UCSD-AML1 (cell line): ENCODE results near the gene SEZ6.
"Not testable (repeated sequence)": the region's sequence is repeated elsewhere in the genome, so short reads cannot be mapped to it uniquely, and the experiment has no call there.

ENCODE experiments used
- DNase-seq: peaks from one replicate; lab custom pipeline; 2025; ENCODE audit not compliant: unreplicated experiment; lab: John Stamatoyannopoulos, UW

Gene SEZ6

GRCh38 chr17:28941251-28941650 is 64.6 kb downstream of the SEZ6 start:
- no peak for DNase-seq

- no peak for DNase-seq
These were observed 65.2 kb downstream of the SEZ6 start for GRCh38 chr17:28940675-28941074.

- no peak for DNase-seq
These were observed 65.7 kb downstream of the SEZ6 start for GRCh38 chr17:28940142-28940541.

- no peak for DNase-seq
These were observed 67.3 kb downstream of the SEZ6 start for GRCh38 chr17:28938552-28938951.

GRCh38 chr17:28937044-28937729 is 68.6 kb downstream of the SEZ6 start:
- no peak for DNase-seq

- no peak for DNase-seq
These were observed 69.9 kb downstream of the SEZ6 start for GRCh38 chr17:28935744-28936460.

GRCh38 chr17:28934508-28934907 is 71.3 kb downstream of the SEZ6 start:
- DNase-seq = not testable (repeated sequence)

- DNase-seq = no peak
These were observed 76.0 kb downstream of the SEZ6 start for GRCh38 chr17:28929787-28930186.

GRCh38 chr17:28928061-28928460 is 77.8 kb downstream of the SEZ6 start:
- DNase-seq = no peak

GRCh38 chr17:28926786-28927185 is 79.0 kb downstream of the SEZ6 start:
- no peak for DNase-seq

GRCh38 chr17:28926366-28926765 is 79.5 kb downstream of the SEZ6 start:
- DNase-seq = no peak

- DNase-seq = no peak
These were observed 79.9 kb downstream of the SEZ6 start for GRCh38 chr17:28925912-28926365.

- no peak for DNase-seq
These were observed 85.6 kb downstream of the SEZ6 start for GRCh38 chr17:28920201-28920600.

- no peak for DNase-seq
These were observed 87.5 kb downstream of the SEZ6 start for GRCh38 chr17:28918295-28918694.

- DNase-seq = no peak
These were observed 88.4 kb downstream of the SEZ6 start for GRCh38 chr17:28917465-28917864.

GRCh38 chr17:28917029-28917428 is 88.8 kb downstream of the SEZ6 start:
- DNase-seq = no peak

- no peak for DNase-seq
These were observed 89.4 kb downstream of the SEZ6 start for GRCh38 chr17:28916302-28916934.

GRCh38 chr17:28912938-28913333 is 92.9 kb downstream of the SEZ6 start:
- no peak for DNase-seq

- peak; percentile 24 for DNase-seq
These were observed 93.4 kb downstream of the SEZ6 start for GRCh38 chr17:28912281-28912937.

GRCh38 chr17:28911411-28912045 is 94.3 kb downstream of the SEZ6 start:
- no peak for DNase-seq

- no peak for DNase-seq
These were observed 95.3 kb downstream of the SEZ6 start for GRCh38 chr17:28910534-28910933.
